ENCODE results near the gene EHHADH. TPM values are rescaled to one million over a fixed set of nuclear protein-coding genes. Genes with fewer than 3 reads are reported as not detected.

The EHHADH gene
- total and polyA plus RNA-seq, 2 of the 13 experiments (the other 11 are each of a cell fraction or from before 2014, with no cell fraction given) = 14.5 to 38.9 TPM

- H3K27me3 ChIP-seq (ENCODE audit: control insufficient read depth in 1 of 2, insufficient read depth in 2 of 2, low read length in 2 of 2) = no peaks in the 10 kb centered on the region
- TSS peak; percentile 31 for BruUV-seq (replicated peaks)
- no peak overlapping the region for H3K27ac ChIP-seq (ENCODE audit: extremely low read length, insufficient read depth, low read length)
- CTCF ChIA-PET (ENCODE audit: low intra/inter-chr PET ratio, low total read pairs) = no interaction called here
- intact Hi-C loops (cut with micrococcal nuclease; ENCODE audit: unreplicated experiment) (no loop called here), in situ Hi-C loops (cut with HindIII; ENCODE audit: extremely low pct_ligation_motif_present, low pct_unique_long_range_greater_than_20kb) (no loop called here)
- H3K4me2 ChIP-seq (ENCODE audit: low read depth, low read length) = no peak overlapping the region
- ATAC-seq = no peak
- peaks cover 7 to 41% of the 10 kb centered on the region in 2 experiments for H3K36me3 ChIP-seq (replicated peaks in 1 of 2; ENCODE audit: control insufficient read depth in 1 of 2, insufficient read depth in 2 of 2, low read length in 2 of 2)
- no peaks in the 10 kb centered on the region for H3K9me3 ChIP-seq (ENCODE audit: low read length)
- H3K4me3 ChIP-seq (replicated peaks in 1 of 3; ENCODE audit: insufficient read depth in 1 of 3, low read depth in 2 of 3, low read length in 3 of 3) = no peak overlapping the region
- H4K20me1 ChIP-seq (ENCODE audit: insufficient read depth, low read length) = no peaks in the 10 kb centered on the region
- no peaks in the 10 kb centered on the region for H3K4me1 ChIP-seq (ENCODE audit: insufficient read depth, low read length)
- no peak overlapping the region for H2AFZ ChIP-seq (ENCODE audit: low read length)
- DNase-seq (ENCODE audit: low spot score) = no peak
- FAIRE-seq = no peak
- TF ChIP-seq, protein P1, sequence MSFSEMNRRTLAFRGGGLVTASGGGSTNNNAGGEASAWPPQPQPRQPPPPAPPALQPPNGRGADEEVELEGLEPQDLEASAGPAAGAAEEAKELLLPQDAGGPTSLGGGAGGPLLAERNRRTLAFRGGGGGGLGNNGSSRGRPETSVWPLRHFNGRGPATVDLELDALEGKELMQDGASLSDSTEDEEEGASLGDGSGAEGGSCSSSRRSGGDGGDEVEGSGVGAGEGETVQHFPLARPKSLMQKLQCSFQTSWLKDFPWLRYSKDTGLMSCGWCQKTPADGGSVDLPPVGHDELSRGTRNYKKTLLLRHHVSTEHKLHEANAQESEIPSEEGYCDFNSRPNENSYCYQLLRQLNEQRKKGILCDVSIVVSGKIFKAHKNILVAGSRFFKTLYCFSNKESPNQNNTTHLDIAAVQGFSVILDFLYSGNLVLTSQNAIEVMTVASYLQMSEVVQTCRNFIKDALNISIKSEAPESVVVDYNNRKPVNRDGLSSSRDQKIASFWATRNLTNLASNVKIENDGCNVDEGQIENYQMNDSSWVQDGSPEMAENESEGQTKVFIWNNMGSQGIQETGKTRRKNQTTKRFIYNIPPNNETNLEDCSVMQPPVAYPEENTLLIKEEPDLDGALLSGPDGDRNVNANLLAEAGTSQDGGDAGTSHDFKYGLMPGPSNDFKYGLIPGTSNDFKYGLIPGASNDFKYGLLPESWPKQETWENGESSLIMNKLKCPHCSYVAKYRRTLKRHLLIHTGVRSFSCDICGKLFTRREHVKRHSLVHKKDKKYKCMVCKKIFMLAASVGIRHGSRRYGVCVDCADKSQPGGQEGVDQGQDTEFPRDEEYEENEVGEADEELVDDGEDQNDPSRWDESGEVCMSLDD (CRISPR knock-in tag; IDR thresholded peaks at IDR 0.05; ENCODE audit: borderline replicate concordance) = no peak
- TF ChIP-seq KLF15 (CRISPR knock-in tag; IDR thresholded peaks at IDR 0.05; ENCODE audit: borderline replicate concordance) = no peak
- TF ChIP-seq NPAS2 (CRISPR knock-in tag; IDR thresholded peaks at IDR 0.05; ENCODE audit: borderline replicate concordance) = no peak
- TF ChIP-seq SALL1 (CRISPR knock-in tag; IDR thresholded peaks at IDR 0.05) = no peak
- TF ChIP-seq IKZF4 (CRISPR knock-in tag; IDR thresholded peaks at IDR 0.05; ENCODE audit: borderline replicate concordance, low read depth, not compliant biosample characterization) = no peak
- no peak for TF ChIP-seq NRL (CRISPR knock-in tag; IDR thresholded peaks at IDR 0.05; ENCODE audit: borderline replicate concordance)
- TF ChIP-seq, protein P2, sequence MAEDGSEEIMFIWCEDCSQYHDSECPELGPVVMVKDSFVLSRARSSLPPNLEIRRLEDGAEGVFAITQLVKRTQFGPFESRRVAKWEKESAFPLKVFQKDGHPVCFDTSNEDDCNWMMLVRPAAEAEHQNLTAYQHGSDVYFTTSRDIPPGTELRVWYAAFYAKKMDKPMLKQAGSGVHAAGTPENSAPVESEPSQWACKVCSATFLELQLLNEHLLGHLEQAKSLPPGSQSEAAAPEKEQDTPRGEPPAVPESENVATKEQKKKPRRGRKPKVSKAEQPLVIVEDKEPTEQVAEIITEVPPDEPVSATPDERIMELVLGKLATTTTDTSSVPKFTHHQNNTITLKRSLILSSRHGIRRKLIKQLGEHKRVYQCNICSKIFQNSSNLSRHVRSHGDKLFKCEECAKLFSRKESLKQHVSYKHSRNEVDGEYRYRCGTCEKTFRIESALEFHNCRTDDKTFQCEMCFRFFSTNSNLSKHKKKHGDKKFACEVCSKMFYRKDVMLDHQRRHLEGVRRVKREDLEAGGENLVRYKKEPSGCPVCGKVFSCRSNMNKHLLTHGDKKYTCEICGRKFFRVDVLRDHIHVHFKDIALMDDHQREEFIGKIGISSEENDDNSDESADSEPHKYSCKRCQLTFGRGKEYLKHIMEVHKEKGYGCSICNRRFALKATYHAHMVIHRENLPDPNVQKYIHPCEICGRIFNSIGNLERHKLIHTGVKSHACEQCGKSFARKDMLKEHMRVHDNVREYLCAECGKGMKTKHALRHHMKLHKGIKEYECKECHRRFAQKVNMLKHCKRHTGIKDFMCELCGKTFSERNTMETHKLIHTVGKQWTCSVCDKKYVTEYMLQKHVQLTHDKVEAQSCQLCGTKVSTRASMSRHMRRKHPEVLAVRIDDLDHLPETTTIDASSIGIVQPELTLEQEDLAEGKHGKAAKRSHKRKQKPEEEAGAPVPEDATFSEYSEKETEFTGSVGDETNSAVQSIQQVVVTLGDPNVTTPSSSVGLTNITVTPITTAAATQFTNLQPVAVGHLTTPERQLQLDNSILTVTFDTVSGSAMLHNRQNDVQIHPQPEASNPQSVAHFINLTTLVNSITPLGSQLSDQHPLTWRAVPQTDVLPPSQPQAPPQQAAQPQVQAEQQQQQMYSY (CRISPR knock-in tag; IDR thresholded peaks at IDR 0.05) = no peak
- TF ChIP-seq MZF1 (CRISPR knock-in tag; IDR thresholded peaks at IDR 0.05; ENCODE audit: borderline replicate concordance) = no peak
- no peak for TF ChIP-seq ELK4 (CRISPR knock-in tag; IDR thresholded peaks at IDR 0.05; ENCODE audit: borderline replicate concordance)
- no peak for TF ChIP-seq MTERF4 (CRISPR knock-in tag; IDR thresholded peaks at IDR 0.05)
- TF ChIP-seq PATZ1 (CRISPR knock-in tag; IDR thresholded peaks at IDR 0.05) = no peak
- TF ChIP-seq HOXA5 (CRISPR knock-in tag; IDR thresholded peaks at IDR 0.05) = no peak
- no peak for TF ChIP-seq MAF1 (CRISPR knock-in tag; IDR thresholded peaks at IDR 0.05; ENCODE audit: borderline replicate concordance)
- H3K79me2 ChIP-seq (ENCODE audit: insufficient read depth, low read length) = no peaks in the 10 kb centered on the region
- H3K9ac ChIP-seq (ENCODE audit: insufficient read depth, low read depth, low read length) = no peak overlapping the region
- POLR2A ChIA-PET = no interaction called here
Measured at GRCh38 chr3:185225523-185225922, 28.3 kb downstream of the EHHADH start.
